ENCODE results near the gene CLEC16A. TPM values are rescaled to one million over a fixed set of nuclear protein-coding genes. Genes with fewer than 3 reads are reported as not detected.

Gene CLEC16A
- total and polyA plus RNA-seq, 9 of the 15 experiments (the other 6 are each of a cell fraction or from before 2014, with no cell fraction given): 1.00 to 22.3 (median 10.0) TPM

GRCh38 chr16:10964039-10964890 is 19.9 kb downstream of the CLEC16A start (continued):
- TF ChIP-seq YBX1 (IDR thresholded peaks at IDR 0.05) (no peak), ZNF76 (CRISPR knock-in tag; IDR thresholded peaks at IDR 0.05; ENCODE audit: borderline replicate concordance) (no peak), RNF2 (IDR thresholded peaks at IDR 0.05) (no peak), RAD51 (IDR thresholded peaks at IDR 0.05; ENCODE audit: borderline replicate concordance, low read depth) (no peak), ZHX1 (conservative IDR thresholded peaks at IDR 0.05; ENCODE audit: low read length) (0 out of 2 replicates have a peak, but pooled peaks have one; percentile 37), HNRNPLL (IDR thresholded peaks at IDR 0.05; ENCODE audit: low read depth, low read length, poor library complexity, severe bottlenecking) (no peak), HNRNPUL1 (IDR thresholded peaks at IDR 0.05; ENCODE audit: low read length) (no peak), JUNB (CRISPR knock-in tag; conservative IDR thresholded peaks at IDR 0.05) (no peak), ZNF785 (CRISPR knock-in tag; IDR thresholded peaks at IDR 0.05) (no peak), TOE1 (IDR thresholded peaks at IDR 0.05; ENCODE audit: borderline replicate concordance) (no peak), TOE1 (CRISPR knock-in tag; IDR thresholded peaks at IDR 0.05; ENCODE audit: borderline replicate concordance, low read depth) (no peak), SUPT5H (IDR thresholded peaks at IDR 0.05) (no peak), ZNF12 (CRISPR knock-in tag; IDR thresholded peaks at IDR 0.05) (no peak), ZNF197 (CRISPR knock-in tag; IDR thresholded peaks at IDR 0.05; ENCODE audit: low read depth) (no peak), ZNF584 (CRISPR knock-in tag; IDR thresholded peaks at IDR 0.05; ENCODE audit: low read depth) (no peak), NFATC3 (IDR thresholded peaks at IDR 0.05) (no peak), TEAD1 (CRISPR knock-in tag; IDR thresholded peaks at IDR 0.05) (0 out of 4 replicates have a peak, but pooled peaks of 1 of the 2 experiments have one; percentile 27), TCF7L2 (IDR thresholded peaks at IDR 0.05; ENCODE audit: low read depth, low read length) (no peak), ZBTB49 (CRISPR knock-in tag; IDR thresholded peaks at IDR 0.05; ENCODE audit: borderline replicate concordance) (no peak), MCM5 (IDR thresholded peaks at IDR 0.05; ENCODE audit: low read depth) (no peak), TCF3 (CRISPR knock-in tag; IDR thresholded peaks at IDR 0.05) (0 out of 2 replicates have a peak, but pooled peaks have one; percentile 4), FOXP4 (CRISPR knock-in tag; IDR thresholded peaks at IDR 0.05; ENCODE audit: borderline replicate concordance) (no peak)

Data from K562 (cell line).